Right renal pelvis (tissue), 4 donors: ENCODE results near the gene SART3. TPM values are rescaled to one million over a fixed set of nuclear protein-coding genes. Genes with fewer than 3 reads are reported as not detected.

Experiments
- DNase-seq, 4 donors: peaks; one replicate each; pipeline ENCODE4 v3.0.0-alpha.2; 2013; ENCODE audit warnings: low read depth in 4 of 4, low spot score in 3 of 4, missing footprints in 1 of 4
- polyA plus RNA-seq, 4 donors: library from polyadenylated mRNA; unstranded; fragments of 120-200 nt; gene quantifications; one replicate each; pipeline ENCODE4 v1.2.1, GENCODE V29; 2013; ENCODE audit not compliant: insufficient read length in 4 of 4

SART3 gene
- polyA plus RNA-seq, 4 donors, result 53.3 to 62.5 (median 56.4) TPM

DNA sequence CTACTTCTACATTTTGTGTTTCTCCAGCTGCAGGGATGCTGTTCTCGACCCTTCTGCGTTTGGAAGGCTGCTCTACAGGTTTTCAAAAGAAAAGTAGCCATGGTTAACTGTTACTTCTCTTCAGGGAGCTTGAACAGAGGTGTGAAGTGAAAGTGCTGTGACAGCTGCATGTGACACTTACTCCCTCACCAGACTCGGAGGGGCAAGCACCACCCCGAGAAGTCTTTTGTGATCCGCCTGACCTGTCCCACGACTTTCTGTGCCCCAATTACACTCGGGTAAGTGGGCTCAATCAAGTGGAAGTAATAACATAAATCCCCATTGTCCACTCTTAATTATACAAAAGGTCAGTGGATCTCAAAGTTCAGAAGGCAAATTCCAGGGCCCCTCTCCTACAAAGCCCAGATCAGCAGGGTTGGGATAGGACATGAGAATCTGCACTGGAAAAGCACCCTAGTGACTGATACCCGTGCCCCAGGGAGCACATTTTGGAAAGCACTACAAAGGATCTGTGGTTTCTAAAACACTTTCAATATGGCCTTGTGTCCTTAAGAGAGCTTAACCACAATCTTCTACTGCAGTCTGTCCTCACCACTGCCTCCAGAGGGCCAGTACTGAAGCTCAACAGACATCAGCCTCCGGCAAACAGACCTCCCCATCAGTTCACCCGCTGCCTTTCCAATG lies 34.3 kb downstream of the SART3 start:
- no peak for DNase-seq

DNA sequence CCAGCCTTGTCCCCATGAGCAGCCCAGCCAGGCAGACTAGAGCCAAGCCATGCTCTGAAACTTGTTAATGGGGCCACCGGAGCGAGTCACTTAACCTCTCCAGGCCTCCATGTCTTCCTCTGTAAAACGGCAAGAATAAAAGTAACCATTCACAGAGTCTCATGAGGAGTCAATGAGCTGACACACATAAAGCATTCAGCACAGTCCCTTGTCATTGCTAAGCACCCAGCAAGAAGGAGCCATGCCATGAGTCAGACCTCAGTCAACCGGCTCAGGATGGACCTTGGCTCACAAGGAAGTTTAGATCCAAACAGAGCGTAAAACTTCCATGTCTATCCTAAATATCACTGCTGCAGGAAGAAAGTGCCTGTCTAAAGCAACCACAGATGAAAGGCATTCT lies 35.3 kb downstream of the SART3 start:
- no peak for DNase-seq

DNA sequence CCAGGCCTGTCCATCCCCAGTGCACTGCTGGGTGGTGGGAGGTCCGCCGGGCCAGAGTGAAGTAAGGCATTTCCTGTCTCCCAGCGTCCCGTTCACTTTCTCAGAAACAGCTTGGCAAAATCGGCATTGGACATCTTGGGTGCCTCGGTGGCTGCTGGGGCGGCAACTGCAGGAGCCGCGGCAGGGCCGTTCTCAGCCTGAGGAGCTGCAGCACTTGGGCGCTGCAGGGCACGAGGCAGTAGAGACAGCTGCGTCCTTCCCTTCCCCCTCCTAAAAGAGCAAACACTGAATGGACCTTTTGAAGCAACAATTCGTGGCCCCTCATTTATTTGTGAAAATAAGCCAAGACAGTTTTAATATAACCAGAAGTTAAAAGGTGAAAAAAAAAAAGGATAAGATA lies 37.6 kb downstream of the SART3 start:
- DNase-seq, result no peak

DNA sequence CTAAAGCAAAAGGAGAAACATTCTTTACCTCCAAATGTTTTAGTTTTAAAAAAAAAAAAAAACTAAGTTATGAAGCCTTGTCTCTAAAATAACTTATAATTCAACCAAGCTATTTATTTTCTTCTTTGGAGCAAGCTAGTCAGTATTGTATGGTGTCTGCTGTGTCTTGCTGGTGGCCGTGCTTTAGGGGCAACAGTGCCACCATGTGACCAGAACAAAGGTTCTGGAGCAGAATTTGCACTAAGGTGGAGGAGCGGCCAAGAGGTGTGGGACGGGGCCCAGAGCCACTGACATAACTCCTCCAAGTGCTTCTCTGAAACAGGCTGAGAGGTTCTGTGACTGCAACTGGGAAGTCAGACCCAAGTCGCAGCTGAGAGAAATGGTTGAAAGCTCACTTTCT lies 41.4 kb downstream of the SART3 start:
- no peak for DNase-seq

DNA sequence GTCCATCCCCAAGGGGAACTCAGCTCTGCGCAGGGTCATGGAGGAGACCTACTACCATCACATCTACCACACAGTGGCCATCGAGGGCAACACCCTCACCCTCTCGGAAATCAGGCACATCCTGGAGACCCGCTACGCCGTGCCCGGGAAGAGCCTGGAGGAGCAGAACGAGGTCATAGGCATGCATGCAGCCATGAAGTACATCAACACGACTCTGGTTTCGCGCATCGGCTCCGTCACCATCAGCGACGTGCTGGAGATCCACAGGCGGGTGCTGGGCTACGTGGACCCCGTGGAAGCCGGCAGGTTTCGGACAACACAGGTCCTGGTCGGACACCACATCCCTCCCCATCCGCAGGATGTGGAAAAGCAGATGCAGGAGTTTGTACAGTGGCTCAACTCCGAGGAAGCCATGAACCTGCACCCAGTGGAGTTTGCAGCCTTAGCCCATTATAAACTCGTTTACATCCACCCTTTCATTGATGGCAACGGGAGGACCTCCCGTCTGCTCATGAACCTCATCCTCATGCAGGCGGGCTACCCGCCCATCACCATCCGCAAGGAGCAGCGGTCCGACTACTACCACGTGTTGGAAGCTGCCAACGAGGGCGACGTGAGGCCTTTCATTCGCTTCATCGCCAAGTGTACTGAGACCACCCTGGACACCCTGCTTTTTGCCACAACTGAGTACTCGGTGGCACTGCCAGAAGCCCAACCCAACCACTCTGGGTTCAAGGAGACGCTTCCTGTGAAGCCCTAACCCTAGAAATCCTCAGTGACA lies 42.1 kb downstream of the SART3 start:
- no peak for DNase-seq

DNA sequence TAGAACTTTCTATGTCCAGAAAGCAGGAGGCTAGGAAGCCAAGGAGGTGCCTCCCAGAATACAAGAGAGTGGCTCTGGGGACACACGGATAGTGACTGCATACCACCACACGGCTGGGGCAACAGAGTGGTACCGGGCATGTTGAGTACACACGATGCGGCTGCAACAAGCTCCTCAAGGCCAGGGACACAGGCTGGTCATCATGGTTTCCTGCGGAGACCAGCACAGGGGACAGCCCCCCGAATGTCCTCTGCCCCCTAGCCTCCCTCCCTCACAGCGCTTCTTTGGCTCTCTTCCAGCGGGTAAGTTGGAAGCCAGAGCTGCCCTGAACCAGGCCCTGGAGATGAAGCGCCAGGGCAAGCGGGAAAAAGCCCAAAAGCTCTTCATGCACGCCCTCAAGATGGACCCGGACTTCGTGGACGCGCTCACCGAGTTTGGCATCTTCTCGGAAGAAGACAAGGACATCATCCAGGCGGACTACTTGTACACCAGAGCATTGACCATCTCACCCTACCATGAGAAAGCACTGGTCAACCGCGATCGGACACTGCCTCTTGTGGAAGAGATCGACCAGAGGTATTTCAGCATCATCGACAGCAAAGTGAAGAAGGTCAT lies 42.8 kb downstream of the SART3 start:
- no peak for DNase-seq

DNA sequence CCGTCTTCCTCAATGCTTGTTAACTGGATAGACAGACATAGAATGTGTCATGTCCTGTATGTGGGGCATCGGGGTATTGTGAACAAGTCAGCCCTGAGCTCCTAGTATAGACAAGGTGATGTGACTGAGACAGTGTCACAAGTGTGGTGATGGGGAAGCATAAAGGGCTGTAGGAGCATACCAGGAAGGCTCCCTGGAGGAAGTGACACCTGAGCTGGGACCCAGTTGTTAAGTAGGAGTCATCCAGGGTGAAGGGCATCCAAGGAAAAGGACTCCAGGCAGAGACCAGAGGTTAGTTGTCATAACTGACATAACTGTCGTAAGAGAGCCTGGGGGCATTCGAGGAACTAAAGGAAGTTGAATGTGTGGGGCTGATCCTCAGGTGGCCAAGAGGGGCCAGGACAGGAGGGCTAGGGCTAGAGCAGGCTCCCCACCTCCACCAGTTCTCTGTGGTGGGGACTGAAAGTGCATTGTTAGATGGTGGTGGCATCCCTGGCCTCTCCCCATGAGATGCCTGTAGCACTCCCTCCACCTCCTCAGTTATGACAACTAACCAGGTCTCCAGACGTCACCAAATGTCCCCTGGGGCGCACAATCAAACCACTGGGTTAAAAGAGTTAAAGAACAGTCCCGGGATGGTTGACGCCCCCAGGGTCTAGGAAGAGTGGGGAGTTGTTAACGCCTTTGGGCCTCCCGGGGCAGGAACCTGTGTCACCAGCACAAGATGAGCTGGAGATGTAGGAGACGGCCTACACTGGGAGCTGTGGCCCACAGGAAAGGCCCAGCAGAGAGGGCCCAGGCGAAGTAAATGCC lies 43.5 kb downstream of the SART3 start:
- DNase-seq, result no peak

DNA sequence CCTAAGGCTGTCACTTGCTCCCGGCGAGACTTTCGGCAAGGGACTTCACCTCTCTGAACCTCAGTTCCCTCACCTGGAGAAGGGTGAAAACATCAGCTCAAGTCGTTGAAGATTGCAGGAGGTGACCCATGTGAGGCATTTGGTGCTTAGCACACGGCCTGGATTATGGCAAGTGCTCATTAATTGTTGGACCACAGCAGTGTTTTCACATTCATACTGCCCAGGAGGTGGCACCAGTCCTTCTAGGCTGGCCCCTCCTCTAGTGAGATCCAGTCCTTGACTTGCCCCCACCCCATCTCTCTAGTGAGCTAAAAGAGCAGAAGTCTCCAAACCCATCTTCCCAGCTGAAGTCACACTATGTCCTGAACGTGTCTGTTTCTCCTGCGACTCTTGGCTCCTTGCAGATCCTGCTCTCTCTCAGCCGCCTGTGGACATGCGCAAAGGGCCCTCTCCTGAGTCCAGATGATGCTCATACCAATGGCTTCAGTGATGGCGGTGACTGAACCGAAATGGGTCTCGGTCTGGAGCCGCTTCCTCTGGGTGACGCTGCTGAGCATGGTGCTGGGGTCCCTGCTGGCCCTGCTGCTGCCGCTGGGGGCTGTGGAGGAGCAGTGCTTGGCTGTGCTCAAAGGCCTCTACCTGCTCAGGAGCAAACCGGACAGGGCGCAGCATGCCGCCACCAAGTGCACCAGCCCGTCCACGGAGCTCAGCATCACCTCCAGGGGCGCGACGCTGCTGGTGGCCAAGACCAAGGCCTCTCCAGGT lies 44.3 kb downstream of the SART3 start:
- no peak for DNase-seq

DNA sequence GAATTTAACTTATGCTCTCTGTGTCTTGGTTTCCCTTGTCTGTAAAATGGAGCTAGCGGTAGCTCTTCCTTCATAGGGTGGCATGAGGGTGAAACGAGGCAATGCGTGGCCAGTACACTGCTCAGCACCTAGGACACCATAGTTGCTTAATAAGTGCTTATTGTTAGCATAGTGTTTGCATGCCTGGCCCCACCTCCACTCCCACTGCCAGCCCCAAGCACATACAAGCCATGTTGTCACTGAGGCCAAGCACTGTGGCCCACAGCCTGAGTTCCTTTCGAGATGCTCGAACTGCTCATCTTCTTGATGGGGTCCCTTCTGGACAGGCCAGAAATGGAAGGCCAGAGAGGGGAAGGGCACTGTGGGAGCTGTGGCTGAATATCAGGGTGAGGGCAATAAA lies 45.1 kb downstream of the SART3 start:
- no peak for DNase-seq

DNA sequence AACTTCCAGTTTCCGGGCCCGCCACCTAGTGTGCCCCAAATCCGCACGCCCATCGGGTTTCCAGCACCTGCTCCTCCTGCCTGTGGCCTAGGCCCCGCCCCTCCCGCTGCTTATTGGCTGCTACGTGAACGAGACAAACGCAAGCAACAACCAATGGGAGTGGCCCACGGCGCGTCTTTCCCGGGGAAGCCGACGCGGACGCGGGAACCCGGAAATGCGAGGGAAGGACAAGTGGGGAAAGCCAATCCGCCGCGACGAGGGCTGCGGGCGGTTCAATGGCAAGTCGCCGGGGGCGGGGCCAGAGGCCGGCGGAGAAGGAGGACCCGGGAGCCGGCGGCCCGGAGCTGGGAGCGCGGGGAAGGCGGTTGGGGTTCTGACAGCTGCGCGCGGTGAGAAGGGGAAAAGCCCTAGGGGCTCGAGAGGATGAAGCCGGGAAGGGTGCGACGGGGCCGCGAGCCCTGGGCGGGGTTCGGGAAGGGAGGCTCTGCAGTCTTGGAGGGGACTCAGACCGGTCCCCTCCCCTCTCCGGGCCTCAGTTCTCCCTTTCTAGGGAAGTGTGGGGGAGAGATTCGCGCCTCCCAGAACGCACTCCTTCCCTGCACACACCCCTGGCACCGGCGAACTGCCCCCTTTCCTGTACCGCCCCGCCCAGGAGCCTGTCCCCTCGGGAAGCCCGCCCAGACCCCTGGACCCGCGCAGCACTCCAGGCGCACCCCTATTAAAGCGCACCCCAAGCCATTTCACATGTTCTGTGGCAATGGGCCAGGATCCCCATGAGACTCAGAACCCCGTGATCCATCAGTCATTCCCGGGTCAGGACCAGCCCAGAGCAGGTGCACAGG lies 45.8 kb downstream of the SART3 start, which contains the start of gene FICD:
FICD (plus strand) TSS at position 305 of the 842 bp plus-strand sequence. CDS start 1,696 bp downstream, outside the sequence.
- peak; percentile 95 to 98 (median 96) for DNase-seq

DNA sequence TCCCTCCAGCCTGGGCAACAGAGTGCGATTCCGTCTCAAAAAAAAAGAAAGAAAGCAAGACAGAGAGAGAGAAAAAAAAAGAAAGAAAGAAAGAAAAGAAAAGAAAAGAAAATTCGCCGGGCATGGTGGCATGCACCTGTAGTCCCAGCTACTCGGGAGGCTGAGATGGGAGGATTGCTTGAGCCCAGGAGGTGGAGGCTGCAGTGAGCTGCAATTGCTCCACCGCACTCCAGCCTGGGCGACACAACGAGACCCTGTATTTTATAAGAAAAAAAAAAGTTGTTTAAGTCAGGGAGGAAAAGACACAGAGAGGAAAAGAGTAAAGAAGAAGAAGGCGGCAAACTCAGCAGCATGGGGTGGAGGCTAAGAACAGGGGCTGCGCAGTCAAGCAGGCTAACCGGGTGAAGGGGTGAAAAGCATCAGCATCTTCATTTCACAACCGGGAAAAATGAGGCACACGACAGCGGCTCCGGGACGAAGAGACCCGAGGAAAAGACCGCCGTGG lies 46.5 kb downstream of the SART3 start:
- DNase-seq, result no peak

DNA sequence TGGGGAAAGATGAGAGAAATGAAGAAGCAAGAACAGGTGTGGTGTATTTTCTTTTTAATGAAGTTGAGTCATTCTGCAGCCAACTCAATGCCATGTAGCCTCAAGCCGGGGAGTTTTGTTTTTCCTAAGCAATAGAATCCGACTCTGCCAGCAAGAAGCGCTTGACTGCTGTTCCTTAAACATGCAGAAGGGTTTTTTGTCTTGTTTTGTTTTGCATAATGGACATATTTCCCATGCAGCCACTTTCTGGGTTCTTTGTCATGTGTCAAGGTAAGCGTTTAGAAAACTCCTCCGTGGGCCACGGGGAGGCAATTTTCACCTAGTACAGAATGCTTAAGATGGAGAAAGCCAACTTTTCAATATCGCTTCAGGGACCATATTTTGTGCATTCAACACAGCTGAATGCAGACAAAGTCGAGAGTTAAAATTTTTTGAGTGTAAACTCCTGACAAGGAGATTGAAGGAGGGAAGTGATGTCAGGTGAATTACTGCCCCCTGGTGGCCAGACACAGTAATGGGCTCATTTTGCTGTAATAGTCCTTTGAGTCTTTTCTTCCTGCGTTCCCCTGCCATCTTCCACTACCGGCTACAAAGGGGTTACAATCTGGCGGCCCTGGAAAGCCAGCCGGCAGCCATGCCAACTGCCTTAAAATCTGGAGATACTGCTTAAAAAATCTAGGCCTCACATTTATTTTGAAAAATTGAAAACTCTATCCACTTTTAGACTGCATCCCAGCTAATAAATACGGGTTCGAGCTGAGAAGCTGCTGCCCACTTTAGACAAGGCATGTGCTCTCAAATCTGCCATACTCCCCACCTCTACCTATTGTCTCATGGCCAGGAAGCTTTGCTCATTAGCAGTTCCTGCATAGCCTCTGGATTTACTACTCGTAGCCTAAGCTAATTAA lies 49.1 kb downstream of the SART3 start:
- peak; percentile 48 to 67 (median 58) for DNase-seq

DNA sequence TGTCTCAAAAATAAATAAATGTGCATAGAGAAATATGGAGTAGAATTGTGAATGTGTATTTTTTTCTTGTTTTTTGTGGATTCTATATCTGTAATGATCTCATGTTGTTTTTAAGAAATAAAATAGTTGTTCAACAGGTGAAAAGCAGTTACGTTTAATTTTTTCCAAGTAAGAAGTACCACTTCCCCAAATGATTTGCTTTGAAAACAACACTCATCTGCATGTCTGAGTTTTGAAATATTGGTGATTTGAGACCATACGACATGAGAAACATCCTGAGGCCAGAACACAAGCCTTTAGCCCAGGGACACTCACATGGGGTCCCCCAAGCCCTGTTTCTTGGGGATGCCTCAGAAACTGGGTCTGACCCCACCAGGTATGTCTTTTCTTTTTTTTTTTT lies 50.1 kb downstream of the SART3 start:
- no peak for DNase-seq

DNA sequence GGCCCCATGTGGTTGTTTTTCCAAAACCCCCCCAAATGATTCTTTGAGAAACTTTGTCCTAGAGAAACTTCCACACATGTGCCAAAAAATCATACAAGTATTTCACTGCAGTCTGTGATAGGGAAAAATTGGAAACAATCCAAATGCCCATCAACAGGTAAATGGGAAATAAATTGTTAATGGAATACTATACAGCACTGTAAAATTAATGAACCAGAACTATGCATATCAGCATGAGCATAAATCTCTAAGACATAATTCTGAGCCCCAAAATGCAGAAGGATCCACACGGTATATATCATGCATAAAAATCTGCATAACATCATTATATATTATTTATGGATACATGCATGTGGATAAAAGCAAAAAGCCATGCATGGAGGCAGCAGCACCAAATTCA lies 51.2 kb downstream of the SART3 start:
- DNase-seq, result no peak

DNA sequence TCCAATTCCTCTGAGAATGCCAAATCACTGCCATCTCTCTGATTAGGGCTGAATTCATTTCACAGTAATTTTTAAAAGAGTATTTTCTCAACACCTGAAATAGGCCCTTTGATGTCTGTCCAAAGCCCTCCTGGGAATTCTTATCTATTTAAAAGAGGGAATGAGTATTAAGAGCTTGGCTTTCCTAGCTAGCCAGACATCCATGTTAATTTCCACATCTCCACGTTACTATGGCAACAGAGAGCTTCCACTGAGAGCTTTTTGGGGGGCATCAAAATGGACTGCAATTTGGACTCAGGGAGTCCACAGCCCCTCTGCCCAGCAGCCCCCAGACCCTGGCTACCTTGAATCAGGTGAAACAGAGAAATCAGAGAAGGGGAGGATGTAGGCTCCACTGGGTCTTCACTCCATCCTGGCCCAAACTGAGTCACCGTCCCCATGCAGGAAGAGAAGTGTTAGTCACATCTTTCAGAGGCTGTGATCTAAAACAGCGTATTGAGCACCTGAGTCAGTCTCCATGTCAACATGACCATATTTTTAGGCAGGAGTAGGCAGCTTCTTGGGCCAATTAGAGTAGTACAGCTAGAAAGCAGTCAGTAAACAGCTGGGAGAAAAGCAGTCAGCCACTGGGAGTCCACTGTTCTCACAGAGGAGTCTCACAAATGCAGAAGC lies 52.9 kb downstream of the SART3 start:
- DNase-seq, result no peak

DNA sequence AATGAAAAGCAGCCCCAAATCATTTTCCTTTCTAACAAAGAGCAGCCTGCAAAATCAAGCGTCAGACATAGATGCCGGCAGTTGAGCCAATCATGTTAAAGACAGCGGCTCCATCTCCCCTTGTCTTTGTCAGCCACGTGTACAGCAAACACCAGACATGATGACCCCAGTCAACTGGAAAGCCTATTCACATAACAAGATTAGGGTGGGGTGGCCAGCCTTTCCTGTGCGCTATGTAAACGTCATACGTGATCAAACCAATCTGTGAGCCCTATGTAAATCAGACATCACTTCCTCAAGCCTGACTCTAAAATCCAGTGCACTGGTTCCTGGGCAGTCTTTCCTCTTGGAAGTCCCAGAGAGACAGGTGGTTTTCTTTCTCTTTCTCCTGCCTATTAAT lies 55.8 kb downstream of the SART3 start:
- no peak for DNase-seq

DNA sequence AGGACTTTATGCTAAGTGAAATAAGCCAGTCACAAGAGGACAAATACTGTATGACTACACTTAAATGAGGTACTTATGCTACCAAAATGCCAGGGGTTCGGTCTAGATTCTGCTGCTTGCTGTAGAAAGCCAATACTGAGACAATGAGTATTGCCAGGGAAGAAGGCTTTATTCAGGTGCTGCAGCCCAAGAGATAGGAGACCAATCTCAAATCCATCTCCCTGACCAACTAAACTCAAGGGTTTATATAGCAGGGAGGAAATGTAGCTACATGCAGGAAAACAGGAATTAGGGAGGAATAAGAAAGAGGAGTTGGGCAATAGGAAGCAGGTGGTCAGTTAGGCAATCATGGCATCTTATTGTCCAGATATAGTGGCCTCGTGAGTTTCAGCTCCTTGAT lies 58.1 kb downstream of the SART3 start:
- no peak for DNase-seq
